Neuronal stem cell (in vitro differentiated cells): ENCODE results near the gene RESP18.

ENCODE experiments used
- DNase-seq: peaks from one replicate; pipeline ENCODE4 v3.0.0-alpha.2; 2013; ENCODE audit warnings: low spot score
- H2AFZ ChIP-seq: one replicate; pipeline ENCODE4 v1.6.1; 2013; ENCODE audit warnings: mild to moderate bottlenecking, low read length, inconsistent platforms
- H2AK5ac ChIP-seq: 2 replicates; pipeline ENCODE4 v1.6.1; 2013; ENCODE audit warnings: low read depth, mild to moderate bottlenecking, inconsistent platforms, low read length, moderate library complexity, mixed read lengths
- H2BK120ac ChIP-seq: 2 replicates; pipeline ENCODE4 v1.6.1; 2013; ENCODE audit warnings: low read depth, mild to moderate bottlenecking, inconsistent platforms, low read length, moderate library complexity, mixed read lengths
- H2BK12ac ChIP-seq: one replicate; pipeline ENCODE4 v1.6.1; 2013; ENCODE audit warnings: low read length, inconsistent platforms
- H2BK15ac ChIP-seq: 2 replicates; pipeline ENCODE4 v1.6.1; 2013; ENCODE audit warnings: mild to moderate bottlenecking, low read length, inconsistent platforms, mixed read lengths
- H2BK5ac ChIP-seq: one replicate; pipeline ENCODE4 v1.6.1; 2013; ENCODE audit warnings: inconsistent platforms, mild to moderate bottlenecking, low read length, moderate library complexity
- H3K14ac ChIP-seq: one replicate; pipeline ENCODE4 v1.6.1; 2013; ENCODE audit warnings: low read length, inconsistent platforms
- H3K18ac ChIP-seq: 2 replicates; pipeline ENCODE4 v1.6.1; 2013; ENCODE audit warnings: low read length, inconsistent platforms
- H3K23ac ChIP-seq: 2 replicates; pipeline ENCODE4 v1.6.1; 2013; ENCODE audit warnings: low read depth, mild to moderate bottlenecking, mixed read lengths, low read length, inconsistent platforms; ENCODE audit not compliant: poor library complexity
- H3K27ac ChIP-seq: replicated peaks from 3 replicates; pipeline ENCODE4 v1.5.1; 2013; ENCODE audit warnings: low read length, inconsistent platforms
- H3K27me3 ChIP-seq, 3 experiments: 2 replicates each; pipeline ENCODE4 v1.6.1; 2013; ENCODE audit warnings: low read length in 3 of 3, mild to moderate bottlenecking in 2 of 3, inconsistent platforms in 1 of 3, low read depth in 1 of 3, mixed read lengths in 1 of 3, moderate library complexity in 1 of 3; ENCODE audit not compliant: control insufficient read depth in 3 of 3, insufficient read depth in 3 of 3
- H3K36me3 ChIP-seq, 2 donors: replicated peaks in 1 of 2; 2 replicates each; pipeline ENCODE4 v1.6.1; 2013; ENCODE audit warnings: low read length in 2 of 2; ENCODE audit not compliant: control insufficient read depth in 2 of 2, insufficient read depth in 2 of 2
- H3K4ac ChIP-seq: 2 replicates; pipeline ENCODE4 v1.6.1; 2013; ENCODE audit warnings: inconsistent platforms, mild to moderate bottlenecking, low read length, moderate library complexity
- H3K4me1 ChIP-seq, 2 donors: 1 replicate in 1 of 2; 2 replicates in 1 of 2; pipeline ENCODE4 v1.6.1; 2013; ENCODE audit warnings: low read length in 2 of 2, low read depth in 1 of 2; ENCODE audit not compliant: control insufficient read depth in 2 of 2, insufficient read depth in 1 of 2
- H3K4me2 ChIP-seq: one replicate; pipeline ENCODE4 v1.6.1; 2013; ENCODE audit warnings: mild to moderate bottlenecking, low read length, inconsistent platforms; ENCODE audit not compliant: insufficient read depth, poor library complexity, severe bottlenecking
- H3K4me3 ChIP-seq, 2 donors: 2 replicates each; pipeline ENCODE4 v1.5.1; 2013; ENCODE audit warnings: low read length in 2 of 2, mild to moderate bottlenecking in 2 of 2, inconsistent platforms in 1 of 2, moderate library complexity in 1 of 2
- H3K79me1 ChIP-seq: one replicate; pipeline ENCODE4 v1.6.1; 2013; ENCODE audit warnings: low read depth, mild to moderate bottlenecking, inconsistent platforms, low read length, moderate library complexity
- H3K9ac ChIP-seq: one replicate; pipeline ENCODE4 v1.6.1; 2013; ENCODE audit warnings: mild to moderate bottlenecking, low read depth, low read length, inconsistent platforms; ENCODE audit not compliant: poor library complexity
- H3K9me3 ChIP-seq, 2 donors: replicated peaks in 1 of 2; 2 replicates each; pipeline versions ENCODE3 to v1.6.1; 2013; ENCODE audit warnings: low read length in 2 of 2, mild to moderate bottlenecking in 2 of 2, inconsistent platforms in 1 of 2, low read depth in 1 of 2, mixed read lengths in 1 of 2, moderate library complexity in 1 of 2; ENCODE audit not compliant: control insufficient read depth in 2 of 2, insufficient read depth in 1 of 2
- H4K8ac ChIP-seq: one replicate; pipeline ENCODE4 v1.6.1; 2013; ENCODE audit warnings: low read depth, mild to moderate bottlenecking, inconsistent platforms, low read length, moderate library complexity
- H4K91ac ChIP-seq: one replicate; pipeline ENCODE4 v1.6.1; 2013; ENCODE audit warnings: low read length, low read depth, mild to moderate bottlenecking, inconsistent platforms; ENCODE audit not compliant: poor library complexity
- WGBS, 2 donors: extraction: QIAGEN DNeasy Blood & Tissue Kit; methylation state at CpG; one replicate each; pipeline ENCODE4 v1.1.7; 2013; ENCODE audit warnings: missing lambda C conversion rate in 2 of 2, mixed read lengths in 1 of 2; ENCODE audit not compliant: insufficient read length in 2 of 2, insufficient replicate concordance in 1 of 2; ENCODE audit errors: extremely low coverage in 2 of 2; 5-methylcytosine and 5-hydroxymethylcytosine counted together

The RESP18 gene

DNA sequence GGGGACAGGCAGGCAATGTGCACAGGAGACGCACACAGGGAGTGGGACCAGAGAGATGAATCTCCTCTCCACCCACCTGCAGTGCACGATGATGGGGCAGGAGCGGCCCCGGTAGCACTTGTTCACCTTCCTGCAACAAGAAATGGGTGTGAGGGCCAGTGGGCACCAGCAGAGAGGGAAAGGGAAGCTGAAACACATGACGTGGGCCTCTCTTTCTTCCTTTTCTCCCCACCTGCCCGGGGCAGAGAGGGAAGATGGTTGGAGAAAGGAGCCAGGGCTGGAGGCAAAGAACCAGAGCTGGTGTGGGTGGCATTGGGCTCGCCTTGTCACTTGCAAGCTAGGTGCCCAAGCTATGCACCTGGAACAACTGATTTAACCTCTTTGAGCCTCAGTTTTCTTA lies 41.1 kb downstream of the RESP18 start:
- H3K4me1 ChIP-seq = peaks cover 7 to 8% of the 10 kb centered on the region in 2 donors
- no peak overlapping the region for H3K4ac ChIP-seq
- H3K18ac ChIP-seq = no peak overlapping the region
- H3K36me3 ChIP-seq = no peaks in the 10 kb centered on the region
- H3K9ac ChIP-seq = no peak overlapping the region
- no peak overlapping the region for H3K23ac ChIP-seq
- H3K79me1 ChIP-seq = peaks cover 2% of the 10 kb centered on the region
- no peak overlapping the region for H3K4me2 ChIP-seq
- no peak overlapping the region for H3K14ac ChIP-seq
- peaks cover 0 to 10% (median 0%) of the 10 kb centered on the region in 3 experiments for H3K27me3 ChIP-seq
- H3K27ac ChIP-seq = no peak overlapping the region
- no CpG with 5 or more reads among the region's 7 CpGs for WGBS, 2 donors
- no peak overlapping the region for H2BK12ac ChIP-seq
- H4K91ac ChIP-seq = no peak overlapping the region
- no peak overlapping the region for H2BK15ac ChIP-seq
- H3K9me3 ChIP-seq = peaks cover 0 to 2% of the 10 kb centered on the region in 2 donors
- H2BK5ac ChIP-seq = no peak overlapping the region
- no peak overlapping the region for H4K8ac ChIP-seq
- H2BK120ac ChIP-seq = no peak overlapping the region
- no peak overlapping the region for H3K4me3 ChIP-seq
- no peak for DNase-seq
- H2AFZ ChIP-seq = no peak overlapping the region
- no peak overlapping the region for H2AK5ac ChIP-seq

- Histone ChIP-seq H2BK5ac (no peak overlapping the region), H2BK12ac (no peak overlapping the region), H3K27ac (no peak overlapping the region), H3K23ac (no peak overlapping the region), H3K9me3 (peaks cover 0 to 2% of the 10 kb centered on the region in 2 donors), H3K18ac (peak overlapping the region; percentile 71), H2BK120ac (peak overlapping the region; percentile 40), H3K4me2 (no peak overlapping the region), H3K14ac (no peak overlapping the region), H3K4me1 (peaks cover 9 to 10% of the 10 kb centered on the region in 2 donors), H4K8ac (no peak overlapping the region), H4K91ac (no peak overlapping the region), H3K4me3 (no peak overlapping the region), H2BK15ac (peak overlapping the region; percentile 93), H3K4ac (no peak overlapping the region), H3K9ac (peak overlapping the region; percentile 66), H3K36me3 (no peaks in the 10 kb centered on the region), H3K79me1 (peaks cover 3% of the 10 kb centered on the region), H3K27me3 (peaks cover 0 to 10% (median 0%) of the 10 kb centered on the region in 3 experiments), H2AFZ (no peak overlapping the region), H2AK5ac (peak overlapping the region; percentile 74)
- DNase-seq = no peak
- no CpG with 5 or more reads among the region's 16 CpGs for WGBS, 2 donors
Measured at GRCh38 chr2:219290381-219291171, 42.0 kb downstream of the RESP18 start.

DNA sequence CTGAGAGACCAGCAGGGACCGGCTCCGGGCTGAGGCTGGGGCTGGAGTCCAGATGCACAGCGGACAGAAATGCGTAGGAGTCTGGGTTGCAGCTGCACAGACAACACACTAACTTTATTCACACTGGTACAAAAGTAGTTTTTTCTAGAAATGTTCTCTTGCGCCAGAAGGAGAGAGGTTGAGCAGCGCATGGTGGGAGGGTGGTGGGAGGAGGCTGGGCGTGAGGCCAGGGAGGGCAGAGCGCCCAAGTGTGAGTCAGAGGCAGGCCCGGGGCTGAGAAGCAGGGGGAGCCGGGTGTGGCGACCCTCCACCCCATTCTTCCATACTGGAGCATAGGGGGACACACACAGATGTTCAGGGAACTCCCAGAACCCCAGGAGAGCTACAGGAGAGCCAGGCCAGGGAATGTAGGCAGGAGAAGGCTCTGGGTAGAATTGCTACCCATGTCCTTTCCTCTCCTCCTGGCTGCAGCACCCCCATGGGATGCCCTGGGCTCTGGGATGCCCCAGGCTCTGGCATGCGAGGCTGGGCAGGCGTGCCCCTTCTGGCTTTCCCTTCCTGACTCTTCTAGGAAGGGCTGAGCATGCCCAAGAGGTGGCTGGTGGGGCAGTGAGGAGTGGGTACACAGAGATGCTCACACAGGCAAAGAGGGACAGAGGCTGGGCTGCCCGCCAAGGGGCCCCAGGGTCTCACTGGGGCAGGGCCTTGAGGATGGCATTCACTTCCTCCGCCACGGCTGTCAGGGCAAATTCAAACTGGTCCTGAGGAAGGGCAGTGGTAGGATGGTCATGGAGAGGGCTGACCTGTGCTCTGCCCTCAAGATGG lies 42.8 kb downstream of the RESP18 start:
- Histone ChIP-seq H4K8ac (peak overlapping the region; percentile 53), H3K9ac (peak overlapping the region; percentile 66), H3K18ac (peak overlapping the region; percentile 71), H3K27ac (no peak overlapping the region), H2AFZ (no peak overlapping the region), H2AK5ac (peak overlapping the region; percentile 74), H2BK120ac (peak overlapping the region; percentile 40), H3K4me2 (no peak overlapping the region), H4K91ac (no peak overlapping the region), H3K4me3 (no peak overlapping the region), H3K79me1 (peaks cover 7% of the 10 kb centered on the region), H3K23ac (no peak overlapping the region), H3K4ac (peak overlapping the region; percentile 70), H3K4me1 (peaks cover 7 to 10% of the 10 kb centered on the region in 2 donors), H3K14ac (no peak overlapping the region), H3K9me3 (peaks cover 0 to 2% of the 10 kb centered on the region in 2 donors), H2BK5ac (no peak overlapping the region), H2BK12ac (no peak overlapping the region), H3K36me3 (peaks cover under 1 to 1% of the 10 kb centered on the region in 2 donors), H2BK15ac (peak overlapping the region; percentile 93), H3K27me3 (peaks cover 0 to 10% (median 0%) of the 10 kb centered on the region in 3 experiments)
- WGBS, 2 donors = no CpG with 5 or more reads among the region's 16 CpGs
- no peak for DNase-seq

DNA sequence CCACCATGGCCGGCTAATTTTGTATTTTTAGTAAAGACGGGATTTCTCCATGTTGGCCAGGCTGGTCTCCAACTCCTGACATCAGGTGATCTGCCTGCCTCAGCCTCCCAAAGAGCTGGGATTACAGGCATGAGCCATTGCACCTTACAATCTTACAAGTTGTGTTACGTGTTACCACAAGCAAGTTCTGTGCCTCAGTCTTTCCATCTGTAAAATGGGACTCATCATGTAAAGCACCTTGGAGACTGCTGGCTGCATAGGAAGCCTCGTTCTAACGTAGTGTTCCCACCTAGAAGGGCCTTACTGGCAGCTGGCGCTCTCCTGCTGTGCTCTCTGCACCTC lies 43.4 kb downstream of the RESP18 start:
- Histone ChIP-seq H2BK5ac (no peak overlapping the region), H3K4ac (no peak overlapping the region), H2BK12ac (no peak overlapping the region), H3K4me1 (peaks cover 7 to 8% of the 10 kb centered on the region in 2 donors), H3K79me1 (peaks cover 7% of the 10 kb centered on the region), H4K8ac (no peak overlapping the region), H2AK5ac (no peak overlapping the region), H3K4me3 (no peak overlapping the region), H3K9me3 (peaks cover 0 to 2% of the 10 kb centered on the region in 2 donors), H3K18ac (peak overlapping the region; percentile 9), H3K14ac (no peak overlapping the region), H2BK120ac (no peak overlapping the region), H2AFZ (no peak overlapping the region), H3K9ac (no peak overlapping the region), H3K27me3 (peaks cover 0 to 10% (median 0%) of the 10 kb centered on the region in 3 experiments), H3K36me3 (peaks cover 3 to 7% of the 10 kb centered on the region in 2 donors), H3K27ac (no peak overlapping the region), H4K91ac (no peak overlapping the region), H3K4me2 (no peak overlapping the region), H3K23ac (no peak overlapping the region), H2BK15ac (no peak overlapping the region)
- no peak for DNase-seq
- WGBS, 2 donors = no CpG with 5 or more reads among the region's 6 CpGs
